Fibroblast of the conjunctiva (primary cell): ENCODE results near the gene XRCC5.

ENCODE experiments used
- DNase-seq: peaks from one replicate; pipeline ENCODE4 v3.0.0-alpha.2; 2010; ENCODE audit warnings: low read depth

The XRCC5 gene

DNA sequence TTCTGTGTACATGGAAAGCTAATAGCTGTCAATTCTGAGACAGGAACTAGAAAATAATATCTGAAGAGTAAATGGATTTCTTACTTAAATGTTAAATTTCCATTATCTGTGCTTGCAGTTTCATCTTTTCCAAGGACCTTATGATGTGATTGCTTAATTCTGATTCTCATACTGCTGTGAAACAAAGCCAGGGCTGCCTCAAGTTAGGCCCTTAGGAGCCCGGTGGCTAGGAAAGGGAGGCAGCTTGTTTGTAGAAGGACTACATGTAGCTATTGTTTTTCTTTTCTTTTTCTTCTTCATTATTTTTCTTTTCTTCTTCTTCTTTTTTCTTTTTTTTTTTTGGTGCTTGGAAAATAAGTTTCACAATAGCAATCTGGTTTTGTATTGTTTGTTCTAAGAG, 50.5 kb downstream of the XRCC5 start:
- DNase-seq: no peak

- DNase-seq: no peak
These were observed 51.6 kb downstream of the XRCC5 start for GRCh38 chr2:216160786-216161185.

- DNase-seq: no peak
These were observed 52.8 kb downstream of the XRCC5 start for GRCh38 chr2:216161967-216162366.

DNA sequence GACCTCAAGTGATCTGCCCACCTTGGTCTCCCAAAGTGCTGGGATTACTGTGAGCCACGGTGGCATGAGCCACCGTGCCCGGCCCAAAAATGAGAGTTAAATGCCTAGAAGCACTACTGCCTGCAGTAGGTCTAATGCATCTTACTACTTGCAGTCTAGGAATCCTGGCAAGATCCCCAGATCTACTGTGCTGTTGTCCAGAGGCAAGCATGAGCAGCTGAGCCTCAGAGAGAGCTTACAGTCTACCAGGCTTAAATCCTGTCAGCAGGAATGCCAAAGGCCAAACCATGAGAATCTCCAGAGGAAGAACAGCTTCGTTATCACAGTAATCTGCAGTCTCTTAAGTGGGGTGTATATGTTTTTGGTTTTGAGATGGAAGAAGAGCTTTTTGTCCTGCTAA, 54.4 kb downstream of the XRCC5 start:
- DNase-seq: no peak

DNA sequence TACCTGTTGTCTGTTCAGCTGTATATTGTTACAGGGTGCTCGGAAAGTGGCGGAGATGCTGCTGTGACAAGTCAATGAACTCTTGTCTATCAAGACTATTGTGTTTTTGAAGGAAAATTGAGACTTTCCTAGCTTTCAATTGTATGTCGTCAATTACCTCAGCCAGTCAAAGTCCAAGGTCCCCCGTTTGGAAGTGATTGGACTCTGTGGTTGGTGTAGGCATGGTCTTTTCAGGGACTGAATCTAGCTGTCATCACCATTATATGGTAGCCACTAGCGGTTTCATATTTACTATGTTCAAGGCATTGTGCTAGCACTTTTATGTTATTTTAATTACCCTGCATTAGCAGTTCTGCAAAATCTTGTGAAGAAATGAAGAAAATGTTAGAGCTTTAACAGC, 54.9 kb downstream of the XRCC5 start:
- no peak for DNase-seq

GRCh38 chr2:216164576-216164975, 55.4 kb downstream of the XRCC5 start:
- DNase-seq: no peak

GRCh38 chr2:216165711-216166110, 56.6 kb downstream of the XRCC5 start:
- DNase-seq: no peak

DNA sequence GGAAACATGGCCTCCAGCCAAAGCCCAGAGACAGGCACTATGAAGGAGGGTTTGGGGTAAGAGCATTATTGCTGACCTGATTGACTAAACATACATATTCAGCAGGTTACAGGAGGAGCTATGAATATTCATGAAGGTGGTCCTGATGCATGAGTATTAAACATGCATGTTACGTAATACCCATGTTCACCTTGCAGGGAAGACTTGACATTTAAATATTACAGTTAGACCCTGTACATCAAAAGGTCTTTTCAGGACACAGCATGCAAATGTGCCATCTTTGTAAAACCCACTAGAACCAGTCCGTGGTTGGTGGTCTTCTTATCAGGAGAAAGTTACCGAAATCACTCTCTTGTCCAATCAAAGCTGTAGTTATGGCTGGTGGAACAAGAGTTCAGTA, 59.9 kb downstream of the XRCC5 start:
- no peak for DNase-seq

- DNase-seq: no peak
These were observed 61.1 kb downstream of the XRCC5 start for GRCh38 chr2:216170076-216170763.

- DNase-seq: no peak
These were observed 61.9 kb downstream of the XRCC5 start for GRCh38 chr2:216171011-216171410.

GRCh38 chr2:216172493-216172892, 63.3 kb downstream of the XRCC5 start:
- no peak for DNase-seq

DNA sequence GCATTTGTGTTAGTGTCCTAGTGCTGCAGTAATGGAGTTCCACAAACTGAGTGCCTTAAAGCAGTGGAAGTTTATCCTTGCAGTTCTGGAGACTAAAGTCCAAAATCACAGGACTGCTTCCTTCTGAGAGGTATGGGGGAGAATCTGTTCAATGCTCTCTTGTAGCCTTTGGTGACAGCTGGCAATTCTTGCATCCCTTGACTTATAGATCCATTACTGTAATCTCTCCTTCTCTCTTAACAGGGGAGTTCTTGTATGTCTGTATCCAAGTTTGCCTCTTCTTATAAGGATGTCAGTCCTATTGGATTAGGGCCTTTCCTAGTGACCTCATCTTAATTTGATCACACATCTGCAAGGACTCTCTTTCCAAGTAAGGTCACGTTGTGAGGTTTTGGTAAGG, 69.9 kb downstream of the XRCC5 start:
- no peak for DNase-seq

- no peak for DNase-seq
These were observed 72.2 kb downstream of the XRCC5 start for GRCh38 chr2:216181351-216181750.

DNA sequence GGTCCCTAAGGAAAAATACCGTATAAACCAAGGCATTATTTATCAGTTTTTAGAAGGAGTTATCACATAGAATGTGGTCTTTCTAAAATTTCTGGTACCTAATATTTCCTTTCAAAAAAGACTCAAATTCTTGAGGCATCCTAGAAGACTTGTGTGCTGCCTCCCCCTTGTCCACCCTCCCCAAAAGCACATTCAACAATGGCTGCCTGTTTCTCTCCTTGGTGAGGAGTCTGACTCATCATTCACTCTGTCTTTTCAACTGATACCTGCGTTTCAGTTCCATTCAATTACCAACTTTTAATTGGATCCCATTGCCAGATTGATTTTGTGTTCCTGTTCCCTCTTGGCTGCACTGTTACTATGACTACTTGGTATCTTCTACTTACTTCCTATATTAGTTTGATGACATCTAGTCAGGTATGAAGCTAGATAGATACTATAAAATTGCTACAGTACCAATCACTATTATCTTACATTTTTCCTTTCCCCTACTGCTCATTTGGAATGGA, 72.9 kb downstream of the XRCC5 start:
- DNase-seq: no peak

DNA sequence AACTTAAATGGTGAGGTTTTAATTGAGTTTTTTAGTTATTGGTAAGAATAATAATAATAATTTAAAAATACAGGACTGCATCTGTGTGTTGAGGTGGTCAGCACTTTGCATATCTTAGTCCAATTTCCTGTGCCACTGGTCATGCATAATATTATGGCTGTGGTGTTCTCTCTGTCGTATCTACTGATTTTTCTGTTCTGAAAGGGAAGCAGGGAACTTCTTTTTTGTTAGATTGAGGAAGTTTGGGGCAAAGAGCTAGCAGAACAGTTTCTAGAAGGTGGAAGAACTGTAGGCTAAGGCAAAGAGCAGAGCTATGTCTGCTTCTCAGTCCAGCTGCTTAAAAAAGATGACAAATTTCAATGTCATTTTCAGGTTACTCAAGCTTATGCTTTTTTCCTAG, 74.3 kb downstream of the XRCC5 start:
- DNase-seq: no peak

- DNase-seq: no peak
These were observed 79.4 kb downstream of the XRCC5 start for GRCh38 chr2:216188559-216188850.

DNA sequence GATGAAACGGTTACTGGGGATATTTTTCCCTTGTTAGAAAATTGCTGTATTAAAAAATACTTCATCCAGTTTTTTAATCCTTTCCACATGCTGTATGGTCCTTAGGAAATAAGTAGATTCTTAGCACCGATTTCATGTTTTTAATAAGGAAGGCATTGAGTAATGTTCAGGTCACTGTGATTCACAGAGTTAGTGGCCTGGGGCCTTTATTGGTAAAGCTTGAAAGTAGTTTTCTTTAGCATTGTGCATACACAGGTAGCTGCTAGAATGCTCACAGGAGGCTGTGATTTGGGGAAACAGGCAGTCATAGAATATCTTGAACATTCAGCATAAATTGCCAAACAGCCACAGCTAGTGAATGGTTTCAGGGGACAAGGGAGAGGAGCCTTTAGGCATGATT, 79.8 kb downstream of the XRCC5 start:
- DNase-seq: peak; percentile 22

DNA sequence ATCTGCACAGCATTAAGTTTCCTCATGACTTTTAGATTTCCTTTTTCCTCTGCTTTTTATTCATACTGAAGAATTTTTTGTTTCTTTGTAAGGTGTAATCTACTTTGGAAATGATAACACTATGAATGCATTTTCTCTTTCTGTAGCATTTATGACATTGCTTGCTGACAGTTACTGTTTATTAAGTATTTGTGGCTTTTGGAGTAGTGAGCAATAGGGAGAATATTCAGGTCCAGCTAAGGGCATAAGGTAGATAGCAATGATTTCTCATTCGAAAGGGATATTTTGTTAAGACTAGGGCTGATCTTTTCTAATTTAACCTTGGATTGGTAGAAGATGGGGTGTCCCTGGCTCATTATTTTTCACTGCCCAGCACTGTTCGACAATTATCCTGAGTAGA, 80.3 kb downstream of the XRCC5 start:
- DNase-seq: no peak

GRCh38 chr2:216192181-216192580, 83.0 kb downstream of the XRCC5 start:
- DNase-seq: no peak

- no peak for DNase-seq
These were observed 83.8 kb downstream of the XRCC5 start for GRCh38 chr2:216192931-216193330.

- DNase-seq: no peak
These were observed 84.9 kb downstream of the XRCC5 start for GRCh38 chr2:216194013-216194412.

DNA sequence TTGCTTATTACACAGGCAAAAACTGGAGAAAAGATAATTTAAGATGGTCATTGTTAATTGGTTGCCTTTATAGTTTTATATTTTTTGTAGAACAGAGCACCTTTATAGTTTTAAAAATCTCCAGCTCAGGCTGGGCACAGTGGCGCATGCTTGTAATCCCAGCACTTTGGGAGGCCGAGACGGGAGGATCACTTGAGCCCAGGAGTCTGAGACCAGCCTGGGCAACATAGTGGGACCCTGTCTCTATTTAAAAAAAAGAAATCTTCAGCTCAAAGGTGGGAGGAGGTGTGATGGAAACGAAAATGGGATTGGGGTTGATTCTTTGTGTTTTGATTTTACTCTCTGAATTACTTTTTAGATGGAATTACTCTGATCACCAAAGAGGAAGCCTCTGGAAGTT, 85.4 kb downstream of the XRCC5 start:
- DNase-seq: no peak

DNA sequence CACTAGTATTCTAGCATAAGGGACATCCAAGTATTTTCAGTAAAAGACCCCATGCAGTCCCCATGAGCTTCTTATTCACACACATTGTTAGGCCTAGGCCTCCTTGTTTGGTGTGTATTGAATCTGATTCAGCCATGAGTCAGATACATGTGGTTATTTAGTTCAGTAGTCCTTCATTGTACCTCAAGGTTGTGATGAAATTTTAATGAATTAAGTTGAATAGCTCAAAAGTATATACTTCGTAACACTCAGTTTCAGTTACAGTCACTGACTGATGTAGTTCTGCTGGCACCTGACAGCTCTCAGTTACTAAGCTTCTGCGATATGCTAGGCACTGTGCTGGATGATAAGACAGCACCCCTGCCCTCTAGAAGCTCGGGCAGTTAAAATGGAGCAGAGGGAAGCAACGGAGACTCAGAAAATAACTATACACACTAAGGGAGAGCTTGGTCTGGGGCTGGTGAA, 86.4 kb downstream of the XRCC5 start:
- peak; percentile 58 for DNase-seq

DNA sequence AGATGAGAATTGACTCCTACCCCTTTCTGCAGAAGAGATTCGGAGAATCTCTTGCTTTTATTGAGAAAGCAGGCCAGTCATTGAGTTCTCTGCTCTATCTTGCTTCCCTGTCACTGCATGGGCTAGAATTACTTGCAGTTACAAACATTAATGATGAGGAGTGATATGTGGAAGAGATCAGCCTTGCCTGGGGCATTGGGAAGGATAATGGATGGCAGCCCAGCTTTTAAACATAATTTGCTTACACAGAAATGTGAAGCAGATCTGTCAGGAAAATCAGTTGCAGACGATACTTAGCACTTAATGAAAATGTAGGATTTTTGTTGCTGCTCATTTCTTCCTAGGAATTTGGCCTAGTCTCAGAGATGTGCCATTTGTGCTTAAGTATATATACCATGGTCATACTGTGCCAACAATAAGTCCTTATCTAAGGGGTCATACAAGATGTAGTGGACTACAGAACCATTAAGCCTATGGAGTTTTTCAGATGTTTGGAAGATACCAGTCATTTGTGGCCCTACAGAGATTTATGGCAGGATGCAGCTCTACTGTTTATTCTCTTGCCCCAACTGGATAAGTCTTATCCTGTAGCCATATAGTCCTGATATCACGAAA, 92.7 kb downstream of the XRCC5 start:
- no peak for DNase-seq
